H1 (cell line): ENCODE measurements around the gene MUC5AC. TPM values are rescaled to one million over a fixed set of nuclear protein-coding genes. Genes with fewer than 3 reads are reported as not detected.

Experiments
- EP300 ChIP-seq, 2 experiments: IDR thresholded peaks; 1 replicate in 1 of 2; 2 replicates in 1 of 2; pipeline ENCODE4 v1.6.1; 2011 to 2012; ENCODE audit warnings: low read depth in 2 of 2, low read length in 2 of 2, mild to moderate bottlenecking in 2 of 2, borderline replicate concordance in 1 of 2, inconsistent platforms in 1 of 2, moderate library complexity in 1 of 2
- SIRT6 ChIP-seq: IDR thresholded peaks from one replicate; pipeline ENCODE4 v1.7.1; 2012; ENCODE audit warnings: low read length, inconsistent platforms
- SP2 ChIP-seq: IDR thresholded peaks from 2 replicates; pipeline ENCODE4 v1.6.1; 2012; ENCODE audit warnings: mild to moderate bottlenecking, low read length, inconsistent platforms
- TEAD4 ChIP-seq: IDR thresholded peaks from 2 replicates; pipeline ENCODE4 v1.6.1; 2012; ENCODE audit warnings: low read depth, low read length, inconsistent platforms, mixed read lengths
- polyA plus RNA-seq, 7 experiments: library from polyadenylated mRNA; depleted of rRNA in 3 of 7; stranded (reverse) in 5 of 7; unstranded in 2 of 7; fragments of >200 nt in 5 of 7; fragments of 200-250 nt in 2 of 7; gene quantifications; 1 replicate in 5 of 7; 2 replicates in 1 of 7; 4 replicates in 1 of 7; pipeline versions ENCODE4 v1.2.1 to v1.2.3, GENCODE V29; 2011 to 2013; ENCODE audit warnings: missing spikeins in 2 of 7, mixed read lengths in 2 of 7
- total RNA-seq: library from RNA; stranded (reverse); fragmentation: NEBNext Ultra II Directional; extraction: Animal tissue kit (Norgen Biotek cat#: 25700); gene quantifications from 2 replicates; pipeline ENCODE4 v1.2.1, GENCODE V29; 2021
- TF ChIP-seq, protein P1 (sequence below): fragments of 300-600 bp; sonication (generic); IDR thresholded peaks from 2 replicates; pipeline ENCODE4 v1.7.1; 2012; ENCODE audit warnings: low read length, moderate library complexity, mild to moderate bottlenecking, inconsistent platforms; ENCODE audit not compliant: insufficient replicate concordance
- TF ChIP-seq, protein P2 (sequence below): IDR thresholded peaks from 2 replicates; pipeline ENCODE4 v1.6.1; 2012; ENCODE audit warnings: inconsistent platforms

MUC5AC gene
- total and polyA plus RNA-seq, 2 of the 8 experiments (the other 6 are each of a cell fraction or from before 2014, with no cell fraction given): not detected

DNA sequence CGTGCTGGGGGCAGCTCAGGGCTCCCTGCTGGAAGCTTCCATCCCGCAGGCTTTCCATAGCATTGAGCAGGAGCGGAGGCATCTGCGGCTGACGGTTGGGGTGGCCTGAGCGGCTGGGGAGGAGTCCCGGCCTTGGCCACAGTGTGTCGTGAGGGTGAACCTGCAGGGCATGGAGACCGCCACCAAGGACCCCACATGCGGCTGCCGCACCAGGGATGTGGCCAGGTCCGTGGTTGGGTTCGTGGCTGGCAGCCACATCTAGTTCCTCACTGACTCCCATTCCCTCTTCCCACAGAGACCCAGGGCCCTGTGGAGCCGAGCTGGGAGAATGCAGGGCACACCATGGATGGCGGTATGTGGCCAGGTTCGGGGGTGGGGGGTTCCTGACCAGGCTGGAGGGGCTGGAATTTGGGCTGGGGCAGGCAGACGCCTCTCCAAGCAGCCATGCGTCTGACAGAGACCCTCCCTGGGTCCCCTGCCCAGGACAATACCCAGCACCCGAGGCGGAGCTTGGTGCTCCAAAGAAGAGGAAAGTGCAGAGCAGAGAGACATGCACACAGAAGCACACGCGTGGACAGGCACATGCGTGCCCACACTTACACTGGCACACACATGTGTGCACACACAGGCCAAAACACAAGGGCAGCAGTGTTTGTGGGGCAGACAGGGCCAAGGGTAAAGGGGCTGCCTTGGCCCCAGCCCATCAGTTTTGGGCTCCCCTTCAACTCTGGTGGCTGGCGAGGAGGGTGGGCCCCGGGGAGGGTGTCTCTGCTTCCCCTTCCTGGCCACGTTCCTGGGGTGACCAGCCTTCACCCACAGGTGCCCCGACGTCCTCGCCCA is 67.9 kb downstream of the MUC5AC start (continued):
- TF ChIP-seq, protein P1, sequence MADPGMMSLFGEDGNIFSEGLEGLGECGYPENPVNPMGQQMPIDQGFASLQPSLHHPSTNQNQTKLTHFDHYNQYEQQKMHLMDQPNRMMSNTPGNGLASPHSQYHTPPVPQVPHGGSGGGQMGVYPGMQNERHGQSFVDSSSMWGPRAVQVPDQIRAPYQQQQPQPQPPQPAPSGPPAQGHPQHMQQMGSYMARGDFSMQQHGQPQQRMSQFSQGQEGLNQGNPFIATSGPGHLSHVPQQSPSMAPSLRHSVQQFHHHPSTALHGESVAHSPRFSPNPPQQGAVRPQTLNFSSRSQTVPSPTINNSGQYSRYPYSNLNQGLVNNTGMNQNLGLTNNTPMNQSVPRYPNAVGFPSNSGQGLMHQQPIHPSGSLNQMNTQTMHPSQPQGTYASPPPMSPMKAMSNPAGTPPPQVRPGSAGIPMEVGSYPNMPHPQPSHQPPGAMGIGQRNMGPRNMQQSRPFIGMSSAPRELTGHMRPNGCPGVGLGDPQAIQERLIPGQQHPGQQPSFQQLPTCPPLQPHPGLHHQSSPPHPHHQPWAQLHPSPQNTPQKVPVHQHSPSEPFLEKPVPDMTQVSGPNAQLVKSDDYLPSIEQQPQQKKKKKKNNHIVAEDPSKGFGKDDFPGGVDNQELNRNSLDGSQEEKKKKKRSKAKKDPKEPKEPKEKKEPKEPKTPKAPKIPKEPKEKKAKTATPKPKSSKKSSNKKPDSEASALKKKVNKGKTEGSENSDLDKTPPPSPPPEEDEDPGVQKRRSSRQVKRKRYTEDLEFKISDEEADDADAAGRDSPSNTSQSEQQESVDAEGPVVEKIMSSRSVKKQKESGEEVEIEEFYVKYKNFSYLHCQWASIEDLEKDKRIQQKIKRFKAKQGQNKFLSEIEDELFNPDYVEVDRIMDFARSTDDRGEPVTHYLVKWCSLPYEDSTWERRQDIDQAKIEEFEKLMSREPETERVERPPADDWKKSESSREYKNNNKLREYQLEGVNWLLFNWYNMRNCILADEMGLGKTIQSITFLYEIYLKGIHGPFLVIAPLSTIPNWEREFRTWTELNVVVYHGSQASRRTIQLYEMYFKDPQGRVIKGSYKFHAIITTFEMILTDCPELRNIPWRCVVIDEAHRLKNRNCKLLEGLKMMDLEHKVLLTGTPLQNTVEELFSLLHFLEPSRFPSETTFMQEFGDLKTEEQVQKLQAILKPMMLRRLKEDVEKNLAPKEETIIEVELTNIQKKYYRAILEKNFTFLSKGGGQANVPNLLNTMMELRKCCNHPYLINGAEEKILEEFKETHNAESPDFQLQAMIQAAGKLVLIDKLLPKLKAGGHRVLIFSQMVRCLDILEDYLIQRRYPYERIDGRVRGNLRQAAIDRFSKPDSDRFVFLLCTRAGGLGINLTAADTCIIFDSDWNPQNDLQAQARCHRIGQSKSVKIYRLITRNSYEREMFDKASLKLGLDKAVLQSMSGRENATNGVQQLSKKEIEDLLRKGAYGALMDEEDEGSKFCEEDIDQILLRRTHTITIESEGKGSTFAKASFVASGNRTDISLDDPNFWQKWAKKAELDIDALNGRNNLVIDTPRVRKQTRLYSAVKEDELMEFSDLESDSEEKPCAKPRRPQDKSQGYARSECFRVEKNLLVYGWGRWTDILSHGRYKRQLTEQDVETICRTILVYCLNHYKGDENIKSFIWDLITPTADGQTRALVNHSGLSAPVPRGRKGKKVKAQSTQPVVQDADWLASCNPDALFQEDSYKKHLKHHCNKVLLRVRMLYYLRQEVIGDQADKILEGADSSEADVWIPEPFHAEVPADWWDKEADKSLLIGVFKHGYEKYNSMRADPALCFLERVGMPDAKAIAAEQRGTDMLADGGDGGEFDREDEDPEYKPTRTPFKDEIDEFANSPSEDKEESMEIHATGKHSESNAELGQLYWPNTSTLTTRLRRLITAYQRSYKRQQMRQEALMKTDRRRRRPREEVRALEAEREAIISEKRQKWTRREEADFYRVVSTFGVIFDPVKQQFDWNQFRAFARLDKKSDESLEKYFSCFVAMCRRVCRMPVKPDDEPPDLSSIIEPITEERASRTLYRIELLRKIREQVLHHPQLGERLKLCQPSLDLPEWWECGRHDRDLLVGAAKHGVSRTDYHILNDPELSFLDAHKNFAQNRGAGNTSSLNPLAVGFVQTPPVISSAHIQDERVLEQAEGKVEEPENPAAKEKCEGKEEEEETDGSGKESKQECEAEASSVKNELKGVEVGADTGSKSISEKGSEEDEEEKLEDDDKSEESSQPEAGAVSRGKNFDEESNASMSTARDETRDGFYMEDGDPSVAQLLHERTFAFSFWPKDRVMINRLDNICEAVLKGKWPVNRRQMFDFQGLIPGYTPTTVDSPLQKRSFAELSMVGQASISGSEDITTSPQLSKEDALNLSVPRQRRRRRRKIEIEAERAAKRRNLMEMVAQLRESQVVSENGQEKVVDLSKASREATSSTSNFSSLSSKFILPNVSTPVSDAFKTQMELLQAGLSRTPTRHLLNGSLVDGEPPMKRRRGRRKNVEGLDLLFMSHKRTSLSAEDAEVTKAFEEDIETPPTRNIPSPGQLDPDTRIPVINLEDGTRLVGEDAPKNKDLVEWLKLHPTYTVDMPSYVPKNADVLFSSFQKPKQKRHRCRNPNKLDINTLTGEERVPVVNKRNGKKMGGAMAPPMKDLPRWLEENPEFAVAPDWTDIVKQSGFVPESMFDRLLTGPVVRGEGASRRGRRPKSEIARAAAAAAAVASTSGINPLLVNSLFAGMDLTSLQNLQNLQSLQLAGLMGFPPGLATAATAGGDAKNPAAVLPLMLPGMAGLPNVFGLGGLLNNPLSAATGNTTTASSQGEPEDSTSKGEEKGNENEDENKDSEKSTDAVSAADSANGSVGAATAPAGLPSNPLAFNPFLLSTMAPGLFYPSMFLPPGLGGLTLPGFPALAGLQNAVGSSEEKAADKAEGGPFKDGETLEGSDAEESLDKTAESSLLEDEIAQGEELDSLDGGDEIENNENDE: no peak
- TF ChIP-seq TEAD4 (no peak), SIRT6 (no peak), EP300 (IDR thresholded peaks at IDR 0.05; ENCODE audit: borderline replicate concordance in 1 of 2, low read depth in 2 of 2, low read length in 2 of 2) (no peak), SP2 (no peak)
- TF ChIP-seq, protein P2, sequence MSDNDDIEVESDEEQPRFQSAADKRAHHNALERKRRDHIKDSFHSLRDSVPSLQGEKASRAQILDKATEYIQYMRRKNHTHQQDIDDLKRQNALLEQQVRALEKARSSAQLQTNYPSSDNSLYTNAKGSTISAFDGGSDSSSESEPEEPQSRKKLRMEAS: no peak
